Stomach (tissue), 4 donors: Measurements from ENCODE around the gene TMED5.

ENCODE experiments used
- POLR2A ChIP-seq, 4 donors: fragments of 450-650 bp; IDR thresholded peaks; one replicate each; pipeline ENCODE4 v1.6.1; 2016; ENCODE audit warnings: antibody characterized with exemption in 4 of 4, control low read depth in 2 of 4, mild to moderate bottlenecking in 1 of 4, moderate library complexity in 1 of 4
- POLR2AphosphoS5 ChIP-seq, 3 donors: sonication (generic); formaldehyde crosslinking; IDR thresholded peaks; one replicate each; pipeline ENCODE4 v1.6.1; 2016; ENCODE audit warnings: antibody characterized with exemption in 3 of 3
- TF ChIP-seq, protein P1 (sequence below), 7 experiments: fragments of 450-650 bp in 4 of 7; fragments of 200-600 bp in 3 of 7; sonication (generic) in 3 of 7; IDR thresholded peaks; one replicate each; pipeline ENCODE4 v1.5.1; 2016 to 2019; ENCODE audit warnings: antibody characterized with exemption in 7 of 7, control low read depth in 2 of 7, mild to moderate bottlenecking in 1 of 7

DNA sequence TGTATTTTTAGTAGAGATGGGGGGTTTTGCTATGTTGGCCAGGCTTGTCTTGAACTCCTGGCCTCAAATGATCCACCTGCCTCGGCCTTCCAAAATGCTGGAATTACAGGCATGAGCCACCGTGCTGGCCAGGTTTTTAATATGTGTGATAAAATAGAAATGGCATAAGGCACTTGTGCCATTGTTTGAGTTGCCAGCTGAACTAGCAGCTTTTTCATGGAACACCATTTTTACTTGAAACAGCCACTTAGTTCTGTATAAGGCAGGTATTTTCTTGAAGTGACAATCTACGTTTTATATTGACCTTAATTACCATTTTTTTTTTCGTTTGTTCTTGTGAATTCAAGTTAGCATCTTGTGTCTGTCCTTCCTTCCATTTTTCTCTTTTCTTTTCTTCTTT, 72.8 kb downstream of the TMED5 start:
- TF ChIP-seq POLR2A (IDR thresholded peaks at IDR 0.05) (no peak), POLR2AphosphoS5 (IDR thresholded peaks at IDR 0.05) (no peak)
- TF ChIP-seq, protein P1, sequence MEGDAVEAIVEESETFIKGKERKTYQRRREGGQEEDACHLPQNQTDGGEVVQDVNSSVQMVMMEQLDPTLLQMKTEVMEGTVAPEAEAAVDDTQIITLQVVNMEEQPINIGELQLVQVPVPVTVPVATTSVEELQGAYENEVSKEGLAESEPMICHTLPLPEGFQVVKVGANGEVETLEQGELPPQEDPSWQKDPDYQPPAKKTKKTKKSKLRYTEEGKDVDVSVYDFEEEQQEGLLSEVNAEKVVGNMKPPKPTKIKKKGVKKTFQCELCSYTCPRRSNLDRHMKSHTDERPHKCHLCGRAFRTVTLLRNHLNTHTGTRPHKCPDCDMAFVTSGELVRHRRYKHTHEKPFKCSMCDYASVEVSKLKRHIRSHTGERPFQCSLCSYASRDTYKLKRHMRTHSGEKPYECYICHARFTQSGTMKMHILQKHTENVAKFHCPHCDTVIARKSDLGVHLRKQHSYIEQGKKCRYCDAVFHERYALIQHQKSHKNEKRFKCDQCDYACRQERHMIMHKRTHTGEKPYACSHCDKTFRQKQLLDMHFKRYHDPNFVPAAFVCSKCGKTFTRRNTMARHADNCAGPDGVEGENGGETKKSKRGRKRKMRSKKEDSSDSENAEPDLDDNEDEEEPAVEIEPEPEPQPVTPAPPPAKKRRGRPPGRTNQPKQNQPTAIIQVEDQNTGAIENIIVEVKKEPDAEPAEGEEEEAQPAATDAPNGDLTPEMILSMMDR (IDR thresholded peaks at IDR 0.05): no peak
